Calu3 (cell line): ENCODE results near the gene TTLL7. TPM values are rescaled to one million over a fixed set of nuclear protein-coding genes. Genes with fewer than 3 reads are reported as not detected.

Experiments used
- BruUV-seq: library from RNA; stranded (reverse); fragments of 400-500 nt; replicated peaks from 2 replicates; lab custom pipeline; 2021; lab: Mats Ljungman, UMichigan
- CTCF ChIA-PET: fragments of 300-600 bp; sonication (Branson Sonifier 250); formaldehyde crosslinking; loops from one replicate; lab custom pipeline; 2022; ENCODE audit warnings: antibody characterized with exemption; lab: Charles Lee
- DNase-seq: peaks from one replicate; pipeline ENCODE4 v3.0.0; 2022
- H3K27ac Mint-ChIP-seq: one replicate; pipeline ENCODE4 v1.8.0; 2022; ENCODE audit warnings: mixed read lengths; ENCODE audit not compliant: unreplicated experiment
- H3K27me3 Mint-ChIP-seq: one replicate; pipeline ENCODE4 v1.8.0; 2022; ENCODE audit warnings: mixed read lengths; ENCODE audit not compliant: unreplicated experiment
- H3K36me3 Mint-ChIP-seq: one replicate; pipeline ENCODE4 v1.8.0; 2022; ENCODE audit warnings: mild to moderate bottlenecking, moderate library complexity, mixed read lengths; ENCODE audit not compliant: insufficient read depth, unreplicated experiment
- H3K4me1 Mint-ChIP-seq: one replicate; pipeline ENCODE4 v1.8.0; 2022; ENCODE audit warnings: mild to moderate bottlenecking, low read depth, mixed read lengths; ENCODE audit not compliant: unreplicated experiment
- H3K4me3 Mint-ChIP-seq: one replicate; pipeline ENCODE4 v1.8.0; 2022; ENCODE audit warnings: mild to moderate bottlenecking, low read depth, moderate library complexity, mixed read lengths; ENCODE audit not compliant: unreplicated experiment
- H3K9me3 Mint-ChIP-seq: one replicate; pipeline ENCODE4 v1.8.0; 2022; ENCODE audit warnings: low read depth, mixed read lengths; ENCODE audit not compliant: unreplicated experiment
- CTCF ChIP-seq: fragments of 200-600 bp; IDR thresholded peaks from one replicate; pipeline ENCODE4 v1.8.0; 2022; ENCODE audit warnings: antibody characterized with exemption; ENCODE audit not compliant: unreplicated experiment
- intact Hi-C: fragments of 100-400 bp; cut with micrococcal nuclease; formaldehyde crosslinking; loops from one replicate; pipeline ENCODE4 v1.10.0; 2022; ENCODE audit not compliant: unreplicated experiment
- total RNA-seq: library from RNA; stranded (reverse); gene quantifications from 2 replicates; pipeline ENCODE4 v1.2.3, GENCODE V29; 2022

TTLL7 gene
- total RNA-seq, 1 experiment from 2014 or later, result 4.6 TPM

- Mint-ChIP-seq H3K9me3 (no peaks in the 10 kb centered on the region), H3K4me1 (peaks cover 32% of the 10 kb centered on the region), H3K27me3 (no peaks in the 10 kb centered on the region), H3K4me3 (peak overlapping the region; percentile 7), H3K27ac (peak overlapping the region; percentile 28), H3K36me3 (no peaks in the 10 kb centered on the region)
- CTCF ChIA-PET, result no interaction called here
- intact Hi-C loops, result loop anchor here (10.0 kb wide), 1 partner anchor 533 kb away; no protein-coding TSS in a partner anchor
- no peak for TF ChIP-seq CTCF
- BruUV-seq, result no TSS peak
- DNase-seq, result peak; percentile 60
These were observed 97.3 kb downstream of the TTLL7 start for GRCh38 chr1:83901547-83902155.

- Mint-ChIP-seq H3K27ac (no peak overlapping the region), H3K4me3 (no peak overlapping the region), H3K9me3 (no peaks in the 10 kb centered on the region), H3K4me1 (peaks cover 32% of the 10 kb centered on the region), H3K36me3 (no peaks in the 10 kb centered on the region), H3K27me3 (no peaks in the 10 kb centered on the region)
- BruUV-seq, result no TSS peak
- TF ChIP-seq CTCF, result no peak
- intact Hi-C loops, result loop anchor here (10.0 kb wide), 1 partner anchor 534 kb away; no protein-coding TSS in a partner anchor
- CTCF ChIA-PET, result no interaction called here
- no peak for DNase-seq
These were observed 98.4 kb downstream of the TTLL7 start for GRCh38 chr1:83900524-83900923.

GRCh38 chr1:83897516-83897915, 101.4 kb downstream of the TTLL7 start:
- no peaks in the 10 kb centered on the region for H3K9me3 Mint-ChIP-seq
- peaks cover 24% of the 10 kb centered on the region for H3K4me1 Mint-ChIP-seq
- no peak overlapping the region for H3K27ac Mint-ChIP-seq
- H3K27me3 Mint-ChIP-seq, result no peaks in the 10 kb centered on the region
- intact Hi-C loops, result no loop called here
- H3K36me3 Mint-ChIP-seq, result no peaks in the 10 kb centered on the region
- no TSS peak for BruUV-seq
- no peak for TF ChIP-seq CTCF
- DNase-seq, result no peak
- CTCF ChIA-PET, result no interaction called here
- no peak overlapping the region for H3K4me3 Mint-ChIP-seq

- no peak overlapping the region for H3K27ac Mint-ChIP-seq
- H3K4me1 Mint-ChIP-seq, result peaks cover 12% of the 10 kb centered on the region
- BruUV-seq, result no TSS peak
- no peaks in the 10 kb centered on the region for H3K27me3 Mint-ChIP-seq
- H3K4me3 Mint-ChIP-seq, result no peak overlapping the region
- H3K36me3 Mint-ChIP-seq, result no peaks in the 10 kb centered on the region
- DNase-seq, result no peak
- CTCF ChIA-PET, result no interaction called here
- no peak for TF ChIP-seq CTCF
- intact Hi-C loops, result no loop called here
- H3K9me3 Mint-ChIP-seq, result no peaks in the 10 kb centered on the region
These were observed 102.6 kb downstream of the TTLL7 start for GRCh38 chr1:83896299-83896698.
